Activated CD8-positive, alpha-beta memory T cell treated with anti-CD3 and anti-CD28 coated beads for 36 hours (primary cell): Measurements from ENCODE around the gene KDM5B. TPM values are rescaled to one million over a fixed set of nuclear protein-coding genes. Genes with fewer than 3 reads are reported as not detected.
"Not testable (repeated sequence)": the region's sequence is repeated elsewhere in the genome, so short reads cannot be mapped to it uniquely, and the experiment has no call there.

Source experiments
- CTCF ChIA-PET: fragments of 350-600 bp; sonication (Branson Sonifier 250); formaldehyde crosslinking; loops from one replicate; lab custom pipeline; 2021; ENCODE audit warnings: antibody characterized with exemption; lab: Charles Lee
- POLR2A ChIA-PET: fragments of 350-600 bp; sonication (Branson Sonifier 250); formaldehyde crosslinking; loops from one replicate; lab custom pipeline; 2021; ENCODE audit warnings: antibody characterized with exemption; lab: Charles Lee
- total RNA-seq, 2 experiments: library from RNA; stranded (reverse); gene quantifications; one replicate each; pipeline ENCODE4 v1.2.3, GENCODE V29; 2021

The KDM5B gene
- 10 to 100 TPM; 20.3 to 26.8 TPM for total RNA-seq

DNA sequence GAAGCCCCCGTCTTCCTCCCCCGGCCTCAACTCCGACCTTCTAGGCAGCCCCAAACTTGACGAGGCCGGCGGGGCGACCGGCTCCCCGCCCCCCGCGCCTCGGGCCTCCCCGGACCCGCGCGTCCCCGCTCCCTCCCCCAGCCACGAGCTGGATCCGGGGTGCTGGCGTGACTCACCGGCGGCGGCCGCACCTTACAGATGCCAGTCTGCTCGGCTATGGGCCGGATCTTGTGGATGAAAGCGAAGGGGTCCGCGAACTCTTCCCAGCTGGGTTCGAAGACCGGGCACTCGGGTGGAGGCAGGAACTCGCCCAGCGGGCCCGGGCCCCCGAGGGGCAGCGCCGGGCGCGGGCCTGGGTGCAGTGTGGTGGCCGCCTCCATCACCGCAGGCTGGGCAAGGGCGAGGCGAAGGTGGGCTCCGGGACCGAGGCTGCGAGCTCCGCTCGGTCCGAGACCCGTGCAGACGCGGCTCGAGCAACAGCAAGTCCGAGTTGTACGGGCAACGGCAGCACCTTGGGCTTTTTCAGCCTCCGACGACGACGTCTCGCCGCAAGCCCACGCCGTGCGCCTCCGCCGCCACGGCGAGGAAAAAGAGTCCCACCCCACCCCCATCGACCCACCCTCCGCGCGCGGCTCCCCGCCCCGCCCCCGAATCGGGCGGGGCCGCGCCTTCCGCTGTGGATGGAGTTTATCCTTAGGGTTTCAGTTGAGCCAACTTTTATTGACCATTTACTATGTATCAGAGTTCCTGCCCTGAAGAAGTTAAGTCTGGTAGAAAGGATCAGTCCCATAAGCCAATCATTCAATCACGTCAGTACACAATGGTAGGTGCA, at the start of gene KDM5B:
KDM5B (minus strand) TSS at position 496 of the 832 bp plus-strand sequence; CDS start at position 380, 116 bp downstream.
- CTCF ChIA-PET, result interaction anchor here (0.7 kb wide), 1 partner anchor 28 kb away, joined by 3 read pairs; no protein-coding TSS in a partner anchor
- POLR2A ChIA-PET, result no interaction called here

GRCh38 chr1:202857136-202857610, 49.0 kb upstream of the KDM5B start:
- CTCF ChIA-PET, result no interaction called here
- POLR2A ChIA-PET, result interaction anchor here (0.5 kb wide), 1 partner anchor 48 kb away, joined by 5 read pairs; no protein-coding TSS in a partner anchor

DNA sequence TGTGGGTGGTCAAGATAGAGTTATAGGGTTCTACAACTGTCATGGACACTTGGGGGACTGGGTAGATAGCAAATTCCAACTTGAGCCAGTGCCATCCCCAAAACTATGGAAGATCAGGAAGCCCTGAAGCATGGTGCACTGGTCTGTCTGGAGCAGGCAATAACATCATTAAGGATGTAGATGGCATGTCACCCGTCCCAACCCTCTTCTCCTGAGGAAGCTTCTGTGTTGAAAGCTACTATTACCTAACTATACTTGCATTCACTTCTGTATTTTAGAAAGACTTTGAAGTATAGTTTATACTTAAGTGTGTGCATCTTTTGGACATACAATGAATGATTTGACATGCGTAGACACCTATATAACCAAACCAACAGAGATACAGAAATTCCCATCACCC, 47.8 kb upstream of the KDM5B start:
- ChIA-PET CTCF (interaction anchor here (0.6 kb wide), 1 partner anchor 87 kb away, joined by 3 read pairs; no protein-coding TSS in a partner anchor), POLR2A (no interaction called here)

GRCh38 chr1:202854787-202855186, 46.6 kb upstream of the KDM5B start:
- ChIA-PET CTCF (interaction anchor here (1.3 to 1.4 kb wide), 2 partner anchors 11 to 145 kb away, joined by 3 to 4 read pairs; no protein-coding TSS in a partner anchor), POLR2A (no interaction called here)

DNA sequence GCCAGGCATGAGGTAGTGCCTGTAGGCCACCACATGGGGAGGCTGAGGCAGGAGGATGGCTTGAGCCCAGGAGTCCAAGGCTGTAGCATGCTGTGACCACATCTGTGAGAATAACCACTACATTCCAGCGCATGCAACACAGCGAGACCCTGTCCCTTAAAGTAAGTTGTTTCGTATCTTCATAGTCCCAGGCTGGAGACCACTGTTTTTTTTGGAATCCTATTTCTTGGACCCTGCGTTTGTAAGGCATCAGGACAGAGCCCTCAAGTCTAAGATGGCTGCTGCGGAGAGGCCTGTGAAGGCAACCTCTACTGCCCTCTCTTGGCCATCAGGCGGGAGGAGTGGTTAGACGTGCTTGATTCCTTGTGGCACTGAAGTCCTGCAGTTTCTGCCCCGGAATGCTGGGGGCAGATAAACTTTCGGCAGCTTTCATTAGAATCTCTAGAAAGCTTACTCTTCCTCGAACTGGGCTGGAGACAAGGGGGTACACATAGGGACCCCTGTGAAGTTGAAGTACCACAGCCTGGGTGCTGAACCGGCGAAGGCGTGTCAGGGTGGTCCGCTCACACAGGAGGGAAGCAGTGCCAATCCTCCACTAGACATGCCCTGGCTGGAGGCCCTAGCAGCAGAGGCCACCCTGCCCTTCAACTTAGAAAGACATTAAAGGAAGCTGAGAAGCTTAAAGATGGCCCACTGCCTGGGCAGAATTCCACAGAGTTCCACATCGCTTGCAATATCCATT, 44.1 kb upstream of the KDM5B start:
- ChIA-PET POLR2A (interaction anchor here (0.6 kb wide), 1 partner anchor 16 kb away, joined by 4 read pairs; no protein-coding TSS in a partner anchor), CTCF (interaction anchor here (1.1 to 1.6 kb wide), 2 partner anchors 9 to 14 kb away, joined by 3 to 4 read pairs; no protein-coding TSS in a partner anchor)

GRCh38 chr1:202850593-202851362, 42.6 kb upstream of the KDM5B start:
- ChIA-PET CTCF (interaction anchor here (0.6 kb wide), 1 partner anchor 91 kb away, joined by 6 read pairs; no protein-coding TSS in a partner anchor), POLR2A (no interaction called here)

DNA sequence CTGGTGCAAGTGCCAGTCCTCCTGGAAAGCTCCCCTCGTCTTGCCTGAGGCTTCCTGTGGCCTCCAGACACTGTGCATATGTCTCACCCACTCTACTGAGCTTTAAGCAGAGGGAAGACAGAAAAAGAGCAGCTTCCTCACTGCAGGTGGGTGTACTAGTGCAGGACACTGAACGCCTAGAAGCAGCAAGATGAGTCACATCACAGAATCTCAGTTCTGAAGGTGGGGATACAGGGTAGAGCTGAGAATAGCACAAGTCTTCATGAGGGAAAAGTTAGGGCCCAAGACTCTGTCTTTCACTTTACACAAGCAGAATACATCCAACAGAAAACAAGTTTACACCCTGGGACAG, 39.9 kb upstream of the KDM5B start:
- CTCF ChIA-PET, result no interaction called here
- POLR2A ChIA-PET, result no interaction called here

DNA sequence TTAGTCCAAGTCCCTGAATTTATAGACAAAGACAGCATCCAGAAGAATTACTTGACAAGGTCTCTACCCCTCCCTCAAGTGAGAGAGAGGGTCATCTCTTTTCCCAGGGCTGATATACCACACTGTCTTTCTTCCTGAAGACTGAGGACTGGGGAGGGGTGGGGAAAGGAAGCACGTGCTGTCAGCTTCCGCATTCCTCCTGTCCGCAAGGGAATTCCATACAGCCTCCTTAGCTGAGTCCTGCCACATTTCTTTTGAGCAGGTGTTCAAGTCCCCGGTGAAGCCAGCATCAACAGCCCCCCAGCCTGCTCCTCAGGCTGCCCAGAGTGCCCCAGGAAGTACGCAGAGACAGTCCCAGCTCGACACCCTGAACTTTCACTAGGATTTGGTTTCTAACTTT, 36.7 kb upstream of the KDM5B start:
- ChIA-PET CTCF (no interaction called here), POLR2A (no interaction called here)

- ChIA-PET CTCF (no interaction called here), POLR2A (no interaction called here)
These were observed 36.0 kb upstream of the KDM5B start for GRCh38 chr1:202844259-202844658.

GRCh38 chr1:202843081-202843480, 34.9 kb upstream of the KDM5B start:
- ChIA-PET POLR2A (no interaction called here), CTCF (interaction anchor here (1.0 kb wide), 1 partner anchor 11 kb away, joined by 4 read pairs; no protein-coding TSS in a partner anchor)

- ChIA-PET CTCF (no interaction called here), POLR2A (no interaction called here)
These were observed 29.6 kb upstream of the KDM5B start for GRCh38 chr1:202837746-202838262.

- CTCF ChIA-PET, result interaction anchor here (0.7 kb wide), 1 partner anchor 29 kb away, joined by 3 read pairs; the partner anchor contains the start of gene KDM5B
These were observed 28.6 kb upstream of the KDM5B start for GRCh38 chr1:202836623-202837403.

DNA sequence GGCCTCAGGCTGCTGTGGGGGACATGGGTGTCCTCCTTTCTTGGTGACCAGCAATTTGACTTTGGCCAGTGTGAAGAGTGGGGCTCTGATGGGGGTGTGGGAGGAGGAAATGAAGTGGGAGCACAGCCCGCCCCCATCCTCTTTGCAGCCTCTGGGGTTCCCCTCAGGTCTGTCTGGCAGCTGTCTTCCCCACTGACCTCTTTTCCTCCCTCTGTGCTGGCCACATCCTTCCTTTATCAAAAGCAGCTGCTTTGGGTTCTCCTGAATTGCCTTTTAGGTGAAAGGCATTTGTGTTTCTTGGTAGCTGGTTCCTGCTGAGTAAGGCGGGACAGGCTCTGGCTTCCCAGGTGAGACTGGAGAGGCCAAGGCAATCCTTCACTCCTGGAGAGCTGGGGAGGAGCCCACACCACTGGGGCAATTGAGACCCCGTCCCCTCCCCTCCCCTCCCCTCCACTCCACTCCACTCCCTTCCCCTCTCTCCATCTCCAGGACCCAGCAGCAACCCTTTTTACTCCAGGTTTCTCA, 27.4 kb upstream of the KDM5B start:
- ChIA-PET POLR2A (interaction anchor here (0.6 kb wide), 1 partner anchor 173 kb away, joined by 4 read pairs; no protein-coding TSS in a partner anchor), CTCF (interaction anchor here (0.7 kb wide), 1 partner anchor 28 kb away, joined by 3 read pairs; the partner anchor contains the start of gene KDM5B)

More at GRCh38 chr1:202836623-202837403, 28.6 kb upstream of the KDM5B start:
- POLR2A ChIA-PET, result interaction anchor here (0.6 kb wide), 1 partner anchor 15 kb away, joined by 4 read pairs; no protein-coding TSS in a partner anchor

DNA sequence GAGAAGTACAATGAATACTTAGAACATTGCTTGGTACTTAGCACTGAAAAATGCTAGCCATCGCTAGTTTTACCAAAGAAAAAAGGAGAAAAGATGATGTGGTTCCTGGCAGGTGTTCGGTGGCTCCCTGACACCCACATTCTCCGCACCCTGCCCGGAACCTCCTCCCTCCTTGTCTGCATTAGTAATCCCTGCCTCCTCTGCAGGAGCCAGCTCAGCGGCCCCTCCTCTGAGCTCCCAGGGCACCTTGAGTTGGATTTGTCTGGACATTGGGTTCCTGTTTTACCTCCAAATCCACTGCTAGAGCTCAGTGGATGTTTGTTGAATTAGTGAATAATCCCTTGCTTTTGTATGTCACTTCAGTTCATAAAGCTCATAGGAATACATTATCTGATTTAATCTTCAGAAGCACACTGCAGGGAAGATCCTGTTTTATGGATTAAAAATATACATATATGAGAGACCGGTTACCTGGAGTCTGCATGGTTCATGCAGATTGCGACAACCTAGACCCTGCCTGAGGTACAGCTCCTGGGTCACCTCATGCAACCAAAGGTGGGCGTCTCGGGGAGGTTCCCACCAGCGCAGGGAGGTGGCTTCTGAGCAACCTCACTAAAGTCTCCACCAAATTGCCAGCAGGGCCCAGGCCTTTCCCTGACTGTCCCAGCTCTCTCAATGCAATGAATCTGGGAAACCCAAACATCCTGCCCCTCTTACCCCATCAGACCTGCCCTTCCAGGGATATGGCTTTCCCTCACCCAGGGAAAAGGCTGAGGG, 26.7 kb upstream of the KDM5B start:
- CTCF ChIA-PET, result no interaction called here
- POLR2A ChIA-PET, result interaction anchor here (0.6 kb wide), 1 partner anchor 173 kb away, joined by 4 read pairs; no protein-coding TSS in a partner anchor

DNA sequence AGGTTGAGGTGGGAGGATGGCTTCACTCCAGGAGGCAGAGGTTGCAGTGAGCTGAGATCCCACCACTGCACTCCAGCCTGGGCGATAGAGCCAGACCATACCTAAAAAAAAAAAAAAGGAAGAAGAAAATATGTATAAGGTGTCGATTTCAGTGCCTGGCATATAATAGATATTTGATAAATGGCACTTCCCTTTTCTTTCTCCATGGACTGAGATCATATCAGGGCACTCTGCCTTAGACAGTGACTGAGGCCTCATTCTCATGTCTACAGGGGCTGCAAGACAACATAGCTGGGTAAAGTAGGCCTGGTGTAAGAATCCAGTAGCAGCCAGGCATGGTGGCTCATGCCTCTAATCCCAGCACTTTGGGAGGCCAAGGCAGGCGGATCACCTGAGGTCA, 23.7 kb upstream of the KDM5B start:
- ChIA-PET POLR2A (no interaction called here), CTCF (no interaction called here)

DNA sequence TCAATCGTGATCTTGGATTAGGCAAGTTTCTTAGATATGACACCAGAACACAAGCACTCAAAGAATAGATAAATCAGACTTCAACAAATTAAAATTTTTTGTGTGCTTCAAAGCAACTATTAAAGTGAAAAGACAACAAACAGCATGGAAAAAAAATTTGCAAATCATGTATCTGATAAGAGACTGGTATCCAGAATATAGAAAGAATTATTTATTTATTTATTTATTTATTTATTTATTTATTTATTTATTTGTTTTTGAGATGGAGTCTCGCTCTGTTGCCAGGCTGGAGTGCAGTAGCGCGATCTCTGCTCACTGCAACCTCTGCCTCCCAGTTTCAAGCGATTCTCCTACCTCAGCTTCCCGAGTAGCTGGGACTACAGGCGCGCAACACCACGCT, 21.0 kb upstream of the KDM5B start:
- CTCF ChIA-PET, POLR2A ChIA-PET: not testable (repeated sequence)

DNA sequence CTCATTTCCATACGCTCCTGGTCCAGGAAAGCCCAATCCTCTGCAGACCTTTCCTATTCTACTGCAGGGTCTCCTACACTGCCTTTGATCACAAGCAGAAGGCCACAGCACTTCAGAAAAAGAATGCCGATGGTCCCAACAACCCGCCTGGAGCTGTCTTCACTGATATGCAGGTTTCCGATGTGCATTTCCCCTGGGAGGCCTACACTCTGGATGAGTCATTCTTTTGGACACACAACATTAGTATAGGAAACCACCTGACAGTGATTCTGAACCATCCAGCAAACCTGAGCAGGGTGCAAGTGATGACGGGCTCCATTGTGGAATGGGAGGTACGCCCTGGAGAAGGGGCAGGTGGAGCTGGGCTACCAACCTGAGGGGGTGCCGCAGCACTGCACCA, 17.5 kb upstream of the KDM5B start:
- POLR2A ChIA-PET, result no interaction called here
- CTCF ChIA-PET, result no interaction called here
